ENCODE results near the gene GGCX.

GGCX gene

GRCh38 chr2:85501248-85501647 is 60.0 kb downstream of the GGCX start:
- Histone ChIP-seq H3K27me3 (ENCODE audit: control insufficient read depth, insufficient read depth, low read length, poor library complexity, severe bottlenecking) (no peaks in the 10 kb centered on the region), H3K27ac (ENCODE audit: insufficient read depth, low read depth, low read length, poor library complexity, severe bottlenecking) (no peak overlapping the region), H3K36me3 (ENCODE audit: control insufficient read depth, insufficient read depth, low read length) (no peaks in the 10 kb centered on the region), H3K4me1 (ENCODE audit: control insufficient read depth, insufficient read depth, low read length) (no peaks in the 10 kb centered on the region), H3K4me3 (ENCODE audit: insufficient read depth, low read depth, low read length) (no peak overlapping the region), H3K9me3 (ENCODE audit: control insufficient read depth, low read length) (no peaks in the 10 kb centered on the region)
- WGBS, 2 experiments, result 87 to 88% methylated on average over 3 of the region's 3 CpGs

- Histone ChIP-seq H3K36me3 (ENCODE audit: control insufficient read depth, insufficient read depth, low read length) (no peaks in the 10 kb centered on the region), H3K27me3 (ENCODE audit: control insufficient read depth, insufficient read depth, low read length, poor library complexity, severe bottlenecking) (no peaks in the 10 kb centered on the region), H3K4me3 (ENCODE audit: insufficient read depth, low read depth, low read length) (no peak overlapping the region), H3K27ac (ENCODE audit: insufficient read depth, low read depth, low read length, poor library complexity, severe bottlenecking) (no peak overlapping the region), H3K9me3 (ENCODE audit: control insufficient read depth, low read length) (no peaks in the 10 kb centered on the region), H3K4me1 (ENCODE audit: control insufficient read depth, insufficient read depth, low read length) (no peaks in the 10 kb centered on the region)
- WGBS, 2 experiments, result 89 to 97% methylated on average over 2 to 3 of the region's 4 CpGs
These were observed 63.2 kb downstream of the GGCX start for GRCh38 chr2:85497944-85498630.

GRCh38 chr2:85496436-85496835 is 64.9 kb downstream of the GGCX start:
- Histone ChIP-seq H3K36me3 (ENCODE audit: control insufficient read depth, insufficient read depth, low read length) (no peaks in the 10 kb centered on the region), H3K4me3 (ENCODE audit: insufficient read depth, low read depth, low read length) (no peak overlapping the region), H3K9me3 (ENCODE audit: control insufficient read depth, low read length) (no peaks in the 10 kb centered on the region), H3K4me1 (ENCODE audit: control insufficient read depth, insufficient read depth, low read length) (no peaks in the 10 kb centered on the region), H3K27me3 (ENCODE audit: control insufficient read depth, insufficient read depth, low read length, poor library complexity, severe bottlenecking) (no peaks in the 10 kb centered on the region), H3K27ac (ENCODE audit: insufficient read depth, low read depth, low read length, poor library complexity, severe bottlenecking) (no peak overlapping the region)
- WGBS, 2 experiments, result 96 to 100% methylated on average over 1 of the region's 1 CpG

All from ectodermal cell (in vitro differentiated cells).